SK-N-MC (cell line): ENCODE results near the gene MRPS18B.
A peak's percentile ranks its signal among the peaks of the same experiment; 100 is the strongest.

Experiments used
- EZH2 ChIP-seq: fragments of 200-600 bp; sonication (generic); IDR thresholded peaks from one replicate; pipeline ENCODE4 v1.6.1; 2017; ENCODE audit warnings: antibody characterized with exemption
- FOXP2 ChIP-seq: optimal IDR thresholded peaks from 2 replicates; pipeline ENCODE3; 2011; ENCODE audit warnings: mild to moderate bottlenecking, moderate library complexity; ENCODE audit not compliant: insufficient read depth; ENCODE audit errors: extremely low read length, control extremely low read depth
- POLR2AphosphoS5 ChIP-seq: IDR thresholded peaks from 2 replicates; pipeline ENCODE4 v1.6.1; 2012; ENCODE audit warnings: mild to moderate bottlenecking, low read depth, low read length, borderline replicate concordance

DNA sequence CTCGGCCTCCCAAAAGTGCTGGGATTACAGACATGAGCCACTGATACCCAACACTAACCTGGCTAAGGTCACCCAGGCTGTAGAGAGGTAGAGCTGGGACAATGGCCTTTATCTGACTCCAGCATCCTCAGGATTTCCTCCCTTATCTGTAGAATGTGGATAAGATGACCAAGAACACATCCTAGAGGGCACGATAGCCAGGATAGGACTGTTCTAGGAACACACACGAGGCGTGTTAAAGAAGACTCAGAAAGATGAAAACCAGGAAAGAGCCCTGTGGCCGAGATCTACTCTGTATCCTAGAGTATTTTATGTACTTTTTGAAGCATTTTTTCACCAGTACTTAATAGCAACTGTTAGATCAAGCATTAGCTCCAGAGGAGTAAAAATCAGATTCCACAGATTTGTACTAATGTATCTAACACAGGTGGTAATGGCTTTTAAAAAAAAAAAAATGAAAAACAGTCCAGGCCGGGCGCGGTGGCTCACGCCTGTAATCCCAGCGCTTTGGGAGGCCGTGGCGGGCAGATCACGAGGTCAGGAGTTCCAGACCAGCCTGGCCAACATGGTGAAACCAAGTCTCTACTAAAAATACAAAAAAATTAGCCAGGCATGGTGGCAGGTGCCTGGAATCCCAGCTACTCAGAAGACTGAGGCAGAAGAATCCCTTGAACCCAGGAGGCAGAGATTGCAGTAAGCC, 17.9 kb upstream of the MRPS18B start:
- TF ChIP-seq EZH2: no peak
- TF ChIP-seq POLR2AphosphoS5: peak; percentile 25; the same call in 1 of the 2 replicates
- no peak for TF ChIP-seq FOXP2
